ENCODE results near the gene HSF5. TPM values are rescaled to one million over a fixed set of nuclear protein-coding genes. Genes with fewer than 3 reads are reported as not detected.

Gene HSF5
- total and polyA plus RNA-seq, 2 of the 13 experiments (the other 11 are each of a cell fraction or from before 2014, with no cell fraction given) = not detected

GRCh38 chr17:58531661-58532554 is 43.7 kb upstream of the HSF5 start (continued):
- no peak for TF ChIP-seq ZC3H13 (CRISPR knock-in tag; IDR thresholded peaks at IDR 0.05)
- peak; percentile 73 for TF ChIP-seq MYPOP (CRISPR knock-in tag; IDR thresholded peaks at IDR 0.05)
- TF ChIP-seq SAP130 (CRISPR knock-in tag; IDR thresholded peaks at IDR 0.05; ENCODE audit: low read depth) = peak; percentile 33; the same call in 1 of the 2 replicates
- 0 out of 2 replicates have a peak, but pooled peaks have one; percentile 27 for TF ChIP-seq SP4 (CRISPR knock-in tag; IDR thresholded peaks at IDR 0.05)
- no peak for TF ChIP-seq KAT7 (CRISPR knock-in tag; IDR thresholded peaks at IDR 0.05; ENCODE audit: borderline replicate concordance)
- TF ChIP-seq ZSCAN21 (CRISPR knock-in tag; IDR thresholded peaks at IDR 0.05; ENCODE audit: borderline replicate concordance) = peak; percentile 55; the same call in 1 of the 2 replicates
- peak; percentile 93 for TF ChIP-seq ZNF142 (CRISPR knock-in tag; IDR thresholded peaks at IDR 0.05)
- TF ChIP-seq FOXO1 (CRISPR knock-in tag; IDR thresholded peaks at IDR 0.05) = no peak
- TF ChIP-seq PATZ1 (CRISPR knock-in tag; IDR thresholded peaks at IDR 0.05) = peak; percentile 82
- TF ChIP-seq MAZ (IDR thresholded peaks at IDR 0.05; ENCODE audit: borderline replicate concordance, low read depth, low read length) = 0 out of 2 replicates have a peak, but pooled peaks have one; percentile 53
- peak; percentile 54; the same call in 1 of the 2 replicates for TF ChIP-seq MAZ (CRISPR knock-in tag; IDR thresholded peaks at IDR 0.05; ENCODE audit: low read depth)
- TF ChIP-seq ZNF430 (CRISPR knock-in tag; IDR thresholded peaks at IDR 0.05) = no peak
- TF ChIP-seq RFX1 (IDR thresholded peaks at IDR 0.05) = no peak
- TF ChIP-seq ZHX1 (CRISPR knock-in tag; IDR thresholded peaks at IDR 0.05; ENCODE audit: low read depth) = 0 out of 2 replicates have a peak, but pooled peaks have one; percentile 41
- peak; percentile 79; the same call in 1 of the 2 replicates for TF ChIP-seq SAFB2 (CRISPR knock-in tag; IDR thresholded peaks at IDR 0.05; ENCODE audit: borderline replicate concordance, low read depth)
- TF ChIP-seq YY1 (IDR thresholded peaks at IDR 0.05; ENCODE audit: insufficient read depth, insufficient replicate concordance, low read depth, low read length) = peak; percentile 43

Measured in HepG2 (cell line).